GOT3 (cell line): ENCODE results near the gene PPP2CA.
"Not testable (repeated sequence)": the region's sequence is repeated elsewhere in the genome, so short reads cannot be mapped to it uniquely, and the experiment has no call there.

Experiments used
- DNase-seq: peaks from one replicate; lab custom pipeline; 2025; ENCODE audit warnings: mixed read lengths; lab: John Stamatoyannopoulos, UW

The PPP2CA gene

GRCh38 chr5:134189031-134189430 is 36.8 kb downstream of the PPP2CA start:
- no peak for DNase-seq

- DNase-seq = no peak
These were observed 37.8 kb downstream of the PPP2CA start for GRCh38 chr5:134188092-134188491.

GRCh38 chr5:134184155-134185135 is 41.4 kb downstream of the PPP2CA start:
- peak; percentile 17 for DNase-seq

- no peak for DNase-seq
These were observed 42.4 kb downstream of the PPP2CA start for GRCh38 chr5:134183481-134183880.

GRCh38 chr5:134178096-134178419 is 47.8 kb downstream of the PPP2CA start:
- no peak for DNase-seq

GRCh38 chr5:134177369-134178095 is 48.3 kb downstream of the PPP2CA start:
- no peak for DNase-seq

GRCh38 chr5:134176511-134177368 is 49.1 kb downstream of the PPP2CA start, which contains the start of gene SKP1:
Gene SKP1, minus strand, starts transcription at chr5:134176950. Its CDS starts 2,928 bp downstream, at chr5:134174022.
- DNase-seq = peak; percentile 82

- no peak for DNase-seq
These were observed 49.9 kb downstream of the PPP2CA start for GRCh38 chr5:134175921-134176510.

GRCh38 chr5:134174841-134175839 is 50.7 kb downstream of the PPP2CA start:
- DNase-seq = no peak

- DNase-seq = no peak
These were observed 53.9 kb downstream of the PPP2CA start for GRCh38 chr5:134171972-134172371.

- DNase-seq = no peak
These were observed 63.3 kb downstream of the PPP2CA start for GRCh38 chr5:134162592-134162991.

GRCh38 chr5:134161513-134162395 is 64.1 kb downstream of the PPP2CA start:
- DNase-seq = no peak

GRCh38 chr5:134153657-134154056 is 72.2 kb downstream of the PPP2CA start:
- DNase-seq = no peak

- DNase-seq = no peak
These were observed 72.6 kb downstream of the PPP2CA start for GRCh38 chr5:134153241-134153640.

- DNase-seq = not testable (repeated sequence)
These were observed 73.6 kb downstream of the PPP2CA start for GRCh38 chr5:134152173-134152832.

- DNase-seq = no peak
These were observed 74.2 kb downstream of the PPP2CA start for GRCh38 chr5:134151723-134152122.

- no peak for DNase-seq
These were observed 76.1 kb downstream of the PPP2CA start for GRCh38 chr5:134149571-134150303.

- DNase-seq = no peak
These were observed 76.8 kb downstream of the PPP2CA start for GRCh38 chr5:134148986-134149539.
